ENCODE measurements around the gene SIPA1L3.

Gene SIPA1L3

GRCh38 chr19:37975071-37975470 is 68.1 kb downstream of the SIPA1L3 start:
- FAIRE-seq (no peak), DNase-seq (ENCODE audit: insufficient read length, low spot score) (no peak)

GRCh38 chr19:37975596-37976515 is 68.8 kb downstream of the SIPA1L3 start:
- FAIRE-seq (no peak), DNase-seq (ENCODE audit: insufficient read length, low spot score) (no peak)

GRCh38 chr19:37977391-37977790 is 70.4 kb downstream of the SIPA1L3 start:
- no peak for DNase-seq (ENCODE audit: insufficient read length, low spot score)
- no peak for FAIRE-seq

DNA sequence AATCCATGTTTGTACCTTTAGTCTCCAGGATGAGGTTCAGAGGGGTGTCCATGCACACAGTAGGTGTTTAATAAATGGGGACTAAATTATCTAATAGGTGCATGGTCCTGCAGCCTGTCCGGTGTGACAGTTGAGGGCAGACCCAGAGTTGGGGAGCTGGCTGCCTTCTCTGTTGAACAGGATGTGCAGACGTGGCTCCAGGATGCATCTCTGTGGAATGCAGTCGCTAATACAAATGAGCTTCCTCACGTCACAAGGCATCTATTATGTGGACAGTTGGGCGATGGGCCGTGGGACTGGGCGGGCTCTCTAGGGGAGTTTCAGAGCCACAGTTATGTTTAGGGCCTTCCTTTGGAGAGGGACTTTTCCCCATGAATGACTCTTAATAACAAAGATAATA is 71.0 kb downstream of the SIPA1L3 start:
- no peak for FAIRE-seq
- peak; percentile 73 for DNase-seq (ENCODE audit: insufficient read length, low spot score)

- FAIRE-seq, result peak; percentile 70
- peak; percentile 60 for DNase-seq (ENCODE audit: insufficient read length, low spot score)
These were observed 72.6 kb downstream of the SIPA1L3 start for GRCh38 chr19:37979547-37980082.

DNA sequence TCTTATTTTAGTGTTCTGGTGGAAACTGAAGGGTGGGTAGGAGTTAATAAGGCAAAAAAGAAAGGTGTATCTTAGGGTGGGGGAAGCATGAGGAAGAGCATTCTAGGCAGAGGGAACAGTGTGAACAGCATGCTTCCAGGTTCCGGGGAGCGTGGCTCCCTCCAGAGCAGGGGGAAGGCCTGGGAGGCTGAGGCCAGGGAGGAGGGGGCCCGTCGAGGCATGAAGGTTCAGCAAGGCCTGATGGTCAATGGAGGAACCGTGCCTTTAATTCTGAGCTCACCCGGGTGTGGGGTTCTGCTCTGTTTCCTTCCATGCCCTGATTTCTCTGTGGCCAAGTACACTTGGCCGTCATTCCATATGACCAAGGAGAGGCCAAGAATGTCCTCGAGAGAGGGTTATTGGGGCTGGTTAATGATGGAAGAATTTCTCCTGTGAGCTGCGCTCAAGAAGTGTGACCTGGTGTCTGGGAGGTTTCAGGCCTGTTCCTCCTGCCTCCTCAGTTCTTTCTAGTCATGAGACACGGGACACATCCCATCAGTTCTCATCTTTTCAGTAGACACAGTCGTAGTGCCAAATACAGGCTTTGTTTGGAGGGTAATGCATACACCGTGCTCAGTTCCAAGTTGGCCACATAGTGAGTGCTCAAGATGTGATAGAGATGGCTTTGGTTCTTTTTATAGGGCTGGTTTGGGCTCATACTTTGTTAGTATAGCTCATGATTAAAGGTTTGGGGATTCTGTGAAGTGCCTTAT is 73.6 kb downstream of the SIPA1L3 start:
- FAIRE-seq (no peak), DNase-seq (ENCODE audit: insufficient read length, low spot score) (no peak)

- FAIRE-seq (no peak), DNase-seq (ENCODE audit: insufficient read length, low spot score) (no peak)
These were observed 74.9 kb downstream of the SIPA1L3 start for GRCh38 chr19:37981785-37982475.

DNA sequence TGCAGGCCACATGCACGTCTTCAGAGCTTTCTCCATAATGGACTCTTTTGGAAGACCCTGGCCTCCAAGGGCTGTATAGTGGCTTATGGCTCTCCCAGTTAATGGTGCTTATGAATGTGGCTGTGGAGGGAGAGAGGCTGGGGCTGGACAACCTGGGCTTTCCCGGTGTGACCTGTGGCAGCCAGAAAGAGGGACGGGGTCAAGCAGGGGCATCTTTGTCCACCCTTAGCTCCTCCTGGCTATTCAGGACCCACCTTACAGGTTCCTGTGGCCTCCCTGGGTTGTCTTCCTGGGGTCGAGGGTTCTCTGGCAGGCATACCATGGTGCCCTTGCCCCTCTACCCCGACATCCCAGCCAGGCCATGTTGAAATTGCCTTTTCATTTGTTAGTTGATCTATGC is 75.6 kb downstream of the SIPA1L3 start:
- no peak for FAIRE-seq
- DNase-seq (ENCODE audit: insufficient read length, low spot score), result no peak

DNA sequence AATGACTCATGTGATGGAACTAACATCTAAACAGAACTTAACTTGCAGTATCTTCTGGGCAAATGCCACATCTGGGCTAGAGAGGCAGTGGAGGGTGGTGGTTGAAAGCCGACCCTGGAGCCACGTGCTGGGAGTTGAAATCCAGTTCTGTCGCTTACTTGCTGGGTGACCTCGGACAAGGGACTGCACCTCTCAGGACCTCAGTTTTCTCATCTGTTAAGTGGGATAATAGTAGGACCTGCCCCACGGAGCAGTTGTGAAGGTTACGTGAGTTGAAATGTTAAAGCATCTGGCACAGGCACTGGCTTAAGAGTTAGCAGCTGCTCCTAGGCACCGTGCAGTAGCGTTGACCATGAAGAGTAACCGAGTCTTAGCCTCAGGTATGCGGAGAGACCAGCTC is 76.1 kb downstream of the SIPA1L3 start:
- FAIRE-seq, result no peak
- DNase-seq (ENCODE audit: insufficient read length, low spot score), result no peak

- DNase-seq (ENCODE audit: insufficient read length, low spot score) (no peak), FAIRE-seq (no peak)
These were observed 76.9 kb downstream of the SIPA1L3 start for GRCh38 chr19:37983916-37984315.

DNA sequence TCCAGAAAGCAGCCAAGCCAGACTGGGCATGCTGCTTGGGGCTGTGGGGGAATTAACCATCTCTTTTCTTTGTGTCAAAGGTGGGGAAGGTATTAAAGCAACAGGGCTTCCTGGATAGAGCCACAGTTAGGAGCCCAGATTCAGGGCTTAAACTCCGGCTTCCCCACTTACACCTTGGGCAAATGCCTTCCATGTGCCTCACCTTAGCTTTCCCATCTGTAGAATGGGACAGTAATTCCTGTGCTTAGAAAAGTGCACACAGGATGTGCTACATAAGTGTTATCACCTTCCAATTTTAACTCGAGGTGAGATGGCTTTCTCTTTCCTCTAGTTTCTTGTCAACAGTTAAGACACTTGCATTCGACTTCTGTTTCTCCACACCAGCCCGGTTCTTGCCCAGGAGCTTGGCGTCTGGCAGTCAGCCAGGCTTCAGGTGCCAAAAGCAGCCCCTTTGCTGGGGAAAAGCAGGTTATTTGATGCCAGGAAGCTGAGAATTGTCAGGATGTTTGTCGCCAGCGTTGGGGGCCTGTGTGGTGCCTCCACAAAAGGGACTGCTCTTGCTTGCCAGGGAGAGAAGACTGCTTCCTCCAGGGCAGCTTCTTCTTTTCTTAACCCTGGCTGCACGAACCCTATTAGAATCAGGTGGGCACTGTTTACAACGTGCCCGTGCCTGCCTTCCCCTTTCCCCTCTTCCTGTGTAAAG is 79.2 kb downstream of the SIPA1L3 start:
- no peak for DNase-seq (ENCODE audit: insufficient read length, low spot score)
- no peak for FAIRE-seq

- DNase-seq (ENCODE audit: insufficient read length, low spot score) (no peak), FAIRE-seq (no peak)
These were observed 80.6 kb downstream of the SIPA1L3 start for GRCh38 chr19:37987356-37988332.

DNA sequence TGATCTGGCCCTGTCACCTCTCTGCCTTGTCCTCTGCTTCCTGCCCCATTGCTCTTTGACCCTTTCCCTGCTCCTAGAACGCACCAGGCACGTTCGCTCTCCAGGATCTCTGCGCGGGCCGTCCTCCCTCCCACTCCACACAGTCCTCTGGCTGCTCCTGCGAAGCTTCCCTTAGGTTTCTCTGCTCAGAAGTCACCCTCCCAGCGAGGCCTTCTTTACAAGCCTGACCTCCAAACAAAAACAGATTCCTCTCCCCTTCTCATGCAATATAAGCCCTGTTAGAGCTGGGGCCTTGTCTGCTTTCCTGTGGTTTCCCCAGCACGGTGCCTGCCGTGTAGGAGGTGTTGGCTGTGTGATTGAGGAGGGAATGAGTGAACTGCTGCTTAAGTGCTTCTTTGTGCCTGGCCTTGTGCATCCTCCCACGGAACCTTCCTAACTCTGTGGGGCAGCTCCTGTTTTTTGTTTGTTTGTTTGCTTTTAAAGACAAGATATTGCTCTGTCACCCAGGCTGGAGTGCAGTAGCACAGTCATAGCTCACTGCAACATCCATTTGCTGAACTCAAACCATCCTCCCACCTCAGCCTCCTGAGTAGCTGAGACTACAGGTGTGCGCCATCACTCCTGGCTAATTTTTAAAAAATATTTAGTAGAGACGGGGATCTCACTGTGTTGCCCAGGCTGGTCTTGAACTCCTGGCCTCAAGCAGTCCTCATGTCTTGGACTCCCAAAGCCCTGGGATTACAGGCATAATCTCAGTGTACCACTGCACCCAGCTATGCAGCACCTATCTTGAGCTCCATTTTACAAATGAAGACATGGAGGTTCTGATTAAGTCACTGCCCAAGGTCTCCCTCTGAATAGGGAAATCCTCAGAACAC is 82.0 kb downstream of the SIPA1L3 start:
- FAIRE-seq (no peak), DNase-seq (ENCODE audit: insufficient read length, low spot score) (no peak)

GRCh38 chr19:37989855-37990254 is 82.8 kb downstream of the SIPA1L3 start:
- no peak for FAIRE-seq

DNA sequence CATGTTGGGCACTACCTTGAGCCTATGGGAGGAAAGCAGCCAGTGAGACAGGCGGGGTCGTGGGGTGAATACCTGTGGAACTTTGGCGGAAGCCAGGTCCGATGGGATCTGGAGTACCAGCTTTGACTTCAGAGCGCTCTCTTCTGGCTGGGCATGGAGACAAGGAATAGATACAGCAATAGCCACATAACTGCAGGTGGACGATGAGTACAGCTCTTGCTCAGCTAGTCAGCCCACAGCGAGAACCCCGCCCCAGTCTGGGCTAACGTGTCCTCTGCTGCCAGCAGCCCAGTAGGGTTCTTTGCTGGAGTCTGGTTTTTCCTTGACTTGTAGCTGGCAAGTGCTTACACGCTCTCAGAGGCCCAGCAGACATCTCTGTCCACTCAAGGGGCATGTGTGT is 83.4 kb downstream of the SIPA1L3 start:
- DNase-seq (ENCODE audit: insufficient read length, low spot score) (no peak), FAIRE-seq (no peak)

More at GRCh38 chr19:37989855-37990254, 82.8 kb downstream of the SIPA1L3 start:
- DNase-seq (ENCODE audit: insufficient read length, low spot score), result no peak

DNA sequence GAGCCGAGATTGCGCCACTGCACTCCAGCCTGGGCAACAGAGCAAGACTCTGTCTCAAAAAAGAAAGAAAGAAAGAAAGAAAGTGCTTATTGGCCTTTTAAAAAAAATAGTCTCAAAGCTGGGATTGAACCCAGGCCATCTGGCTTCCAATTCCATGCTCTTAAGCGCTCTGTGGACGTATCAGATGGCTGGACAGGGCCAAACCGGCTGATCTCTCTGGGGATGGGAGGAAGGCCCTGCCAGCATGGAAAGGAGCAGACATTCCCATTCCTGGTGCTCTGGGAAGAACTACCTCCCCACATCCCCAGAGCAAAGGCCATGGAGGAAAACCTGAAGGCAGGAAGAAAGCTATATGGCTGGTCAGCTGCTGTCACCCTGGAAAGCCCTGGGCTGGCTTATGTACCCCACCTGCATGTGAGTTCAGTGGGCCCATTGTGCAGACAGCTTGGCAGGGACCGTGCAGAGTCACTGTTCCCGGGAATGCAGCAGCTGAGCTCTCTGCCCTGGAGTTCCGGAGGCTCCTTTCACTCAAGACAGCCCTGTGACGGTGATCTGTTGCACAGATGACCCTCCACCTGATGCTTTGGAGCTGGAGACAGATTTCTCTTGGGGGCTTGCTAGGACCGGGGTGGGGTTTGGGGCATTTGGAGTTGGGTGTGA is 84.3 kb downstream of the SIPA1L3 start:
- no peak for FAIRE-seq
- no peak for DNase-seq (ENCODE audit: insufficient read length, low spot score)

DNA sequence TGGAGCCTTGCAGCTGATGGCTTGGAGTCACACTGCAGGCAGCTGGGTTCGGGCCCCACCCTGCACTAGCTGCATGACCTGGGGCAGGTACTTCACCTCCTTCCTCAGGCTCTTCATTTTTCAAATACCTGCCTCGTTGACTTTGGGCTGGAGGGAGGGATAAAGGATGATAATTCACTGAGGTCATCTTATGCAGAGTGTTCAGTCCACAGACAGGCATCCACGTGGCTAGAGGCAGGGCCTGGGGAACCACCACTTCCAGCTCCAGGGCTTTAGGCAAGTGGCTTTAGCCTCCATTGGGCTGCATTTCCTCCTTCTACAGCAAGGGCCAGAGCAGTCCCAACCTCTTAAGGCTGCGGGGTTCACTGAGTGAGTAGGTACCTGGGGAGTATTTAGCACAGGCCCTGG is 84.8 kb downstream of the SIPA1L3 start:
- DNase-seq (ENCODE audit: insufficient read length, low spot score) (no peak), FAIRE-seq (no peak)

DNA sequence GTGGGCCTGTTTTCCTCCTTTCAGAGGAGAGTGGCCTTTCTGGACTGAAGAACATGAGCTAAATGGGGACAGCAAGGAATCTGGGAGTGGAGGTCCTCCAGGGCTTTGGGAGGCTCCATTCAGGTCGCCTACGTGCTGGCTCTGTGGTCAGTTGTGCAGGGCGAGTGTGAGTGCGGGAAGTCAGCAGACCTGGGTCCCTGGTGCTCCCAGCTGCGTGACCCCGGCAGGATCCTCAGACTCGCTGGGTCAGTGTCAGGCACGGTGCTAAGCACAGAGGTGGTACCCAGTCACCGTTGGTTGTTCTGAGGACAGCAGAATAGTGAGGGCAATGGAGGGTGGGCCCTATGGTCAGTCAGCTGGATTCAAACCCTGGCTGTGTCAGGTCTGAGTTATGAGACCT is 85.8 kb downstream of the SIPA1L3 start:
- DNase-seq (ENCODE audit: insufficient read length, low spot score) (no peak), FAIRE-seq (no peak)
